ENCODE data around the gene ZNF512B.
A peak's percentile ranks its signal among the peaks of the same experiment; 100 is the strongest.
"Not testable (repeated sequence)": the region's sequence is repeated elsewhere in the genome, so short reads cannot be mapped to it uniquely, and the experiment has no call there.

The ZNF512B gene

GRCh38 chr20:63969838-63970713, at the start of gene ZNF512B:
TSS of gene ZNF512B (minus strand) at chr20:63969930. CDS start at chr20:63967950, 1,980 bp downstream.
- no peak for DNase-seq

GRCh38 chr20:64015635-64016034, 45.9 kb upstream of the ZNF512B start:
- no peak for DNase-seq

- not testable (repeated sequence) for DNase-seq
Observed at GRCh38 chr20:64012385-64013154, 42.8 kb upstream of the ZNF512B start.

- DNase-seq = no peak
Observed at GRCh38 chr20:64011366-64011779, 41.6 kb upstream of the ZNF512B start.

- no peak for DNase-seq
Observed at GRCh38 chr20:64010711-64011237, 41.0 kb upstream of the ZNF512B start.

GRCh38 chr20:64009811-64010387, 40.2 kb upstream of the ZNF512B start:
- DNase-seq = no peak

- no peak for DNase-seq
Observed at GRCh38 chr20:64006902-64007301, 37.2 kb upstream of the ZNF512B start.

GRCh38 chr20:64006490-64006889, 36.8 kb upstream of the ZNF512B start:
- no peak for DNase-seq

- no peak for DNase-seq
Observed at GRCh38 chr20:64005394-64005793, 35.7 kb upstream of the ZNF512B start.

- no peak for DNase-seq
Observed at GRCh38 chr20:64003960-64004725, 34.4 kb upstream of the ZNF512B start.

GRCh38 chr20:64001607-64002011, 31.9 kb upstream of the ZNF512B start:
- DNase-seq = peak; percentile 89 to 96

GRCh38 chr20:64000906-64001305, 31.2 kb upstream of the ZNF512B start:
- DNase-seq = peak; percentile 76 to 86

GRCh38 chr20:63982937-63983336, 13.2 kb upstream of the ZNF512B start:
- DNase-seq = no peak

GRCh38 chr20:63980806-63981728, 11.3 kb upstream of the ZNF512B start, which contains the start of gene PRPF6:
TSS of gene PRPF6 (plus strand) at chr20:63981132. CDS start at chr20:63981246, 114 bp downstream.
- peak; percentile 42 to 76 for DNase-seq

- no peak for DNase-seq
Observed at GRCh38 chr20:63980317-63980805, 10.6 kb upstream of the ZNF512B start.

GRCh38 chr20:63979557-63980316, 10.0 kb upstream of the ZNF512B start, which contains the start of gene SAMD10:
TSS of gene SAMD10 (minus strand) at chr20:63979642. CDS start at chr20:63979467, 175 bp downstream.
- DNase-seq = no peak

- DNase-seq = no peak
Observed at GRCh38 chr20:63979229-63979556, 9.5 kb upstream of the ZNF512B start.

- no peak for DNase-seq
Observed at GRCh38 chr20:63978319-63979228, 8.8 kb upstream of the ZNF512B start.

GRCh38 chr20:63977739-63978276, 8.1 kb upstream of the ZNF512B start:
- DNase-seq = no peak
